Ecto neural progenitor cell (in vitro differentiated cells): ENCODE results near the gene FSIP1.

Experiments used
- DNase-seq: peaks from one replicate; pipeline ENCODE4 v3.0.0-alpha.2; 2018; ENCODE audit warnings: low spot score

The FSIP1 gene

DNA sequence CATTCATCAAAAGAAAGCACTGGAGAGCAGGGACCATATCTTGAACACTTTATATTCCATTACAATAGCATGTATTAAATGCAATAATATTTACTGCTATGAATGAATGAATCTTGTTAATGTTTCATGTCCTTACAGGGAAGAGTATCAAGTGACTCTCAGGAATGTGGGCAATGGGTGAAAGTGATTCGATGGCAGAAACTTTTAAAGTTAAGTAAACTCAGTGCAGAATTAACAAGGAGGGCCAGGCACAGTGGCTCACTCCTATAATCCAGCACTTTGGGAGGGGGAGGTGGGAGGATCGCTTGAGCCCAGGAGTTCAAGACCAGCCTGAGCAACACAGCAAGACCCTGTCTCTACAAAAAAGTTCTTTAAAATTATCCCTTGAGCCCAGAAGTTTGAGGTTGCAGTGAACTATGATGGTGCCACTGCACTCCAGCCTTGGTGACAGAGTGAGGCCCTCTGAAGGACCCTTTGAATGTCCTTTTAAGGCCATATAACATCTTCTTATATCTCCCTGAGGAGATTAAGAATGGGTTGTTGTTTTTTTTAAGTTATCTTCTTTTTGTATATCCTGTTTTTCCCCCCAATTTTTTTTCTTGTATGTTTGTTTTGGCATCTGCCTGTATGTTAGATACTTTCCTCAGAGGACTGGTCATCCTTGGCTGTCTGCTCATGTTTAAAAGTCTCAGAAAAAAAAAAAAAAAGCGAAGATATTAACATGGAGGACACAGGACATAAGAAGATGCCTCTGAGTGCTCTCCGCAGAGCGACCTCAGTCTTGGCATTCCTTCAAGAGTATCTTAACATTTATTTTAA is 9.6 kb upstream of the FSIP1 start:
- DNase-seq: no peak

DNA sequence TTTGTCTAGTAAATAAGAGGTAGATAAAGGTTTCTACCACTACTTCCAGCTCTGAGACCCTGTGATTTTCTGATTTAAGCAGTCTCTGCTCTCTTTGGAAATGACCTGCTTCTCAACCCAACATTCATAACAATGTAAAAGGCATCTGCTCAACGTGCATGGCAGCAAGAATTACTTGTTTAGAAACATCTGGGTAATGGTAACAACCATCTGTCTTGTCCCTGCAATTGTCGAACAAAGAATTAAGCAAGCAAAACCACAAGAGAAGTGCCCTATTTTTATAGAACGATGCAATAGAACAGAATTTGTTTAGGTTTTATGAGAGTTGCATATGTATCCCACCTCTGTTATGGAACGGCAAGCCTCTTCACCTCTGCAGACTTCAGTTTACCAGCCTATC is 7.1 kb upstream of the FSIP1 start:
- DNase-seq: no peak

DNA sequence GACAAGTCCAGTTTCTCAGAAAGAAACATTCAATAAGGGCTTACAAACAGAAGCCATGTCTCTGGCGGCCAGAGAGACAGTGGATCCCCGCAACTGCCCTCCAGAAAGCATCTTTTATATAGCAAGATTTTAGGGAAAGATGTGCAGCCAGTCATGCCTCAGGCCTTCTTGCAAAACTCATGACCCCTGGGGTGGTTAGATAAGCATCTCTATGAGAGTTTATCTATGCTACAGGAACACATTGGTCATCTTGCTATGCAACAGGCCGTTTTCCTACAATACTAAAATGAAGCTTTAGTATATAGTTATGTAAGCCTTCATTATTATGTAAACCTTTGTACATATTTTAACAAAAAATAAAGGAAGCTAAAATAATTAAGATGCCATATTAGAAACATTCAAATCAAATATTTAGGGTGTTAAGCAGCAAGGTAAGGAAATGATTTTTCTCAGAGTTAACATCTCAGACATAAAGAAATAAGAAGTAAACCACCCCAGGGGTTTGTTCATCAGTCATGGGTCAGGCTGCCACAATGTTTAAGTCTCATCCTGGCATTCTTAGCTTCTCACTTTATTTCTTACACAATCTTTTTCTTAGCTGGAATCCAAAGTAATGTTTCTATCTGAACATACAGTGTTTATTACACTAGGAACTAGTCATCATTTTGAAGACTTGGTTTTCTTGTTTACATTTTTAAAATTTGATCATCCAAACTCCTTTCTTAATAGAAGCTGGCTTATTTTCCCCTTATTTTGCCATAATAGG is 6.3 kb upstream of the FSIP1 start:
- no peak for DNase-seq

DNA sequence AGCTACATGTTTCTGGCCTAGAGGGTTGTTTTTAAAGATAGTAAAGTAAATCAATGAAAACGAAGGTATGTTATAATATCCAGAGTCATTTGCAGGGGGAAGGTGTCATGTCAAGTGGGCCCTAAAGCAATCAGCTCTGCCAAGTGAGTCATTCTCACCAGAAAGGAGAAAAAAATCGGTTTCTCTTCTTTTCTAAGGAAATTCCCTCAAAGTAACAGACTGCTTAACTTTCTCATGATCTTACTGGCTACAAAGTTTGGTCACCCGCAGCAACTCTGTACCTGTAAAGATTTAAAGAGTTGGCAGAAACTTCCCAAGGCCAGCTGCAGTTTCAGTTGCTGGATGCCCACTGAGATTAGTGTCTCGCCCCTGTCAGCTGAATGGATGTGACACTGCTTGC is 5.5 kb upstream of the FSIP1 start:
- DNase-seq: no peak

DNA sequence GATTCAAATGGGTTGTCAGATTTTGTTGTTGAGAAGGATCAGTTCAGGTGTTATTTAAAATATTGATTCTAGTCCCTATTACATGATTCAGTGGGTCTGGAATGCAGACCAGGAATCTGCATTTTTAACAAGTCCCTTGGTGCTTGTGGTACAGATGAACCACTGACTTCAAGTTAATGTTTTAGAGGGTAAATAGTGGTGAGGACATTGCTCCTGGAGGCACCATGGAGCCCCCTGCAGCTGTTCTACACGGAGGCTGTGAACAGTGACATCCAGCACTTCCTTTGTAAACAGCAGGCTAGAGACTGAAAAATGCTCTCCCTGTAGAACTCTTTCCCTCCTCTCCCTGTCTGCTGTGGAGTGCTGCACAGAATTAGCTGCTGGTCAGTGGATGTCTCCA is 4.8 kb upstream of the FSIP1 start:
- no peak for DNase-seq

DNA sequence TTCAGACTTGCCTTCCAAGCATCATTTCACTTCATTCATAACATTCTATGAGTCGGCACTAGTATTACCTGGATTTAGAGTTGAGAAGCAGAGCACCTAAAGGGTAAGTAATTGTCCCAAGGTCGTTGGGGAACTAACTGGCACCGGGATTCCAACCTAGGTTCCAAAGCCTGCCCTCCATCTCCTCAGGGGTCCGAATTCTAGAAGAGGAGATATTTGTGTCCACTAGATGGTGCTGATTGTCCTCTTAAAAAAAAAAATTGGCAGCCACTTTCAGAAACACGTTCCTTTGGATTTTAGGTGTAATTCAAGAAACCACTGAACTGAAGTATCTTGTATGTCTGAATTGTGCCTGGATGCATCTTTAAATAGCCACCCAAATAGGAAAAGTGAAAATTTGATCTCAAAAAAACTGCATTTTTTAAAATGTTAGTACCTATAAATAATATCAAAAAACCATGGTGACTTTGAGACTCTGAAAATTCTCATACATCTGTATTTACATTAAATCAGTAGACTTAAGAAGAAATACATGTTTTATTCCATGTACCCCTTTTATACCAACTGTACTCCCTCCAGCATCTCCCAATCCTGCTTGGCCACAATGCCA is 3.9 kb upstream of the FSIP1 start:
- DNase-seq: no peak

DNA sequence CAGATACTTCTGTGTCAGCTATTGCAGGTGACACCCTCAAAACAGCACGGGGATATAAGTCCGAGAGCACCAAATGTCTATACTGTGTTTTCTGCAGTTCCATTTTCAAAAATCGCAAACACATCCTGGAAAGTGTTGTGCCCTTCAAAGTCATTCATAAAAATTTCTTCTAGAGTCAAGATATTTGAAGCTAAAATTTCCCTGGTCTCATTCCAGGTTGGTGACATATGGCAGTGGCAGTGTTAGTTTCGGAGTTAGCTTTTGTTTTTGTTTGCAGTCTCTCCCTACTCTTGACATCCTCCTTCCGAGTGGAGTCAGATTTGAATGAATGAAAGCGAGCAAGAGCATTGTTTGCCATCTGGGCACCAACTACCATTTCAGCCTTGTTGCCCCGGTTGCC is 3.2 kb upstream of the FSIP1 start:
- no peak for DNase-seq

DNA sequence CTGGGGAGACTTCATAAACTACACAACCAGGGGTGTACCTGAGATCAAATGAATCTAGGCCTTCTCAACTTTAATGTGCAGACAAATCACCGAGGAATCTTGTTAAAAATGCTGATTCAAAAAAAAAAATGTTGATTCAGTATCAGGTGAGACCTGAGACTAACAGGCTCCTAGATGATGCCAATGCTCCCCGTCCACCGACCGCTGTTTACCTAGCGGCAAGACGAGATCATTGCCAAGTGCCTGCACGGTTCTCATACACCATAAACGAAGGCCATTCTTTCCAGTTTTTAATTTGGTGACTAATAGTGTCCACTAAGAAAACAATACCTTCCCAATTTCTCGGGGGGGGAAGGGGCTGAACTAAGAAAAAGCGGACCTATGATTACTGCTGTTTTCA is 2.5 kb upstream of the FSIP1 start:
- no peak for DNase-seq

DNA sequence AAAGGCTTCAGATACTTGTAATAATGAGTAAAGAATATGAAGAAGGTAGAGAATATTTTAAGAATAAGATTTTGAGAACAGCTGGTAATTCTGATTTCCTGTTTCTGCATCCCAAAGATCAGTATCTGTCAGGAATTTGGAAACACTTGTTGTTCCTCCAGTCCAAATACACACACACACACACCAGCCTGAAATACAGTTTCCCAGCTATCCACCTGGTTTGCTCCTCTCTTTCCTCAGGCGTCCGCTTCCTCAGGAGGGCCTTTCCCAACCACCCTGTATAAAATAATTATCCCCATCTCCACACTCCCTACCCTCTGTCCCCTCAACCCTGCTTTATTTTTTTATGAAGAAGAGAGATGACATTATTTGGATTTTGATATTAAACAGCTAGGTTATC is 2.0 kb upstream of the FSIP1 start:
- DNase-seq: no peak

DNA sequence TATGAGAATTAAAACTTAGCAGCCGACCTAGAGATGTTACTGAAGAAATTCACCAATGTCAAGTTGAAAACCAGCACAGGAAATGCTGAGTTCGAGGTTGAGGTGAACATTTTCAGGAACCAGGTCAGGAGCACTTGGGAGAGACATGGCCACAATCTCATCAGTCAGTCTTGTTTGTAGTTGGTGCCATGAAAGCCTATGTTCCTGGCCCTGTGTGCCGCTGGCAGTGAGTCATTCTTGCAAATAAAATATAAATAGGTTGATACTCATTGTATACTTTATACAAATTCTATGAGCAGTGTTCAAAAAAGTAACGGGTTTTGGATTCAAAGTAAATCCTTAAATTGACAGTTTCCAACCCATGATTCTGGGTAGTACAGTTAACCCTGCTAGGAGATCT is 1.5 kb upstream of the FSIP1 start:
- no peak for DNase-seq

DNA sequence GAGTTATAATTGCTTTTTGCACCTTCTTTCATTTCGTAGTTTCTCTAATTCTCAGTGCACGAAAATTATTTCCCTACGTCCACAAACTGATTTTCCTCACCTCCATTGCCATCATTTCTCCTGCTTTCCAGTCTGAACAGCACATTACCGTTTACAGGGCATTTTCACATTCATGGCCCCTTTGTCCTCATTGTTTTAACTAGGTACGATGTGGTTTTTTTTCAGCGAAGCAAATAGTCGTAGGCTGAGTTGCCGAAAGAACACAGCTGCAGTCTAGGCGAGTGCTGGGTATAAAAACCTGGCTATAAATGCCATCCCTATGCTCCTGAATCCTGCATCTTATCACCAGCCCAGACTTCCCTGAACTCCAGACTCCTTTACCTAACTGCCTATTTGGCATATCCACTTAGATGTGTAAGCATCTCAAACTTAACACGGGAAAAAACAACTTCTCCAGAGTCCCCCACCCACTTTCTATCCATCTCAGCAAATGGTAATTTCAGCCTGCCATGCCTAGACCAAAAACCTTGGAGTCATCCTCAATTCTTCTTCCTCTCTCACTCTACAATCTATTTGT is 691 bp upstream of the FSIP1 start:
- DNase-seq: no peak

DNA sequence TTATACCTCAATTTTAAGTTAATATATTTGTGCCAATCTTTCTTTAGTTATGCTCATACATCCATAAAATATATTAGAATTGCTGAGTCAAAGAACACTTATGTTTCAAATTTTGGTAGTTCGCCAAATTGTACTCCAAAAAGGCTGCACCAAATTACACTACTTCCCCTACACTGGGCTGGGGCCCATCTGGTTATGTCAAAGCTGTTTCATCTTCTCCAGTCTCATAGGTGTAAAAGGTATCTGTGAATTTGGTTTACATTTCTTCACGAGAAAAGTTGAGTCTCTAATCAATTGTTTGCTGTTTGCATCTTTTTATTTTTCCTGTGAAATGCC is 706 bp downstream of the FSIP1 start:
- DNase-seq: no peak

DNA sequence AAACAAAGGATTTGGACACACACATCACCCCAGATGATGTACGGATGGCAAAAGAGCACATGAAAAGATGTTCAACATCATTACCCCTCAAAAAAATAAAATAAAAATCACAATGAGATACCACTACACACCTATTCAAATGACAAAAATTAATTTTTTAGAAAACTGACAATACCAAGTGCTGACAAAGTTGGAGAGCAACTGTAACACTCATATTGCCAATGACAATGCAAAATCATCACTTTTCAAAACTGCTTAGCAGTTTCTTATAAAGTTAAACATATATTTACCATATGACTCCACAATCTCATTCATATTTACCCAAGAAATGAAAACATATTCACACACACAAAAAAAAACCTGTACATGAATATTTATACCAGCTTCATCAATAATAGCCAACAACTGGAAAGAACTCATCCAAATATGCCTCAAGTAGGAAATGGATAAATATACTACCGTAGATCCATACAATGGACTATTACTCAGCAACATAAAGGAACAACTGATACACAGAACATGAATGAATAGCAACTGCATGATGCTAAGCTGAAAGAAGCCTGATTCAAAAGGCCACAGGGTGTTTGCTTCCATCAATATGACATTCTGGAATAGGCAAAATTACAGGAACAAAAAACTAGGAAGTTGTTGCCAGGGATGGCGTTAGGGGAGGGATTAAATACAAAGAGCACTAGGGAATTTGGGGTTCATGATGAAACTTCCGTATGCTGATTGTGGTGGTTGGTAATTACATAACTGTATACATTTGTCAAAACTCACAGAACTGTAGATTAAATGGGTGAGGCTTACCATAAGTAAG is 1.3 kb downstream of the FSIP1 start:
- DNase-seq: no peak

DNA sequence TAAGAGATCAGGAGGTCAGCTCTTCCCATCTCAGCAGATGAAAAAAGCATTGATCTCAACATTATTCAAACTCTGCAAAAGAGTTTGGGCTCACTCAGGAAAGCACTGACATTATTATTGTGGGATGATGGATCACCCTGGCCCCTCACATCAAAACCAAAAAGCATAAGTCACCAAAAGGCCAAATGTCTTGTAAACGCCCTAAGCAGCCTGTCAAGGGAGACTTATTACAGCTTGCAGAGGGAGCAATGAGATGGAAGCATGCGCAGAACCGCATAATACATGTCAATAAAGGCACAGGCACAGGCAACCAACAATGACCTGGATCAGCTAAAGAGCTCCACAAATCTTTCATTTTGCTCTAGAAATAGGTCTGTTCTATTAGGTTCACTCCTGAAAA is 4.6 kb downstream of the FSIP1 start:
- DNase-seq: no peak

DNA sequence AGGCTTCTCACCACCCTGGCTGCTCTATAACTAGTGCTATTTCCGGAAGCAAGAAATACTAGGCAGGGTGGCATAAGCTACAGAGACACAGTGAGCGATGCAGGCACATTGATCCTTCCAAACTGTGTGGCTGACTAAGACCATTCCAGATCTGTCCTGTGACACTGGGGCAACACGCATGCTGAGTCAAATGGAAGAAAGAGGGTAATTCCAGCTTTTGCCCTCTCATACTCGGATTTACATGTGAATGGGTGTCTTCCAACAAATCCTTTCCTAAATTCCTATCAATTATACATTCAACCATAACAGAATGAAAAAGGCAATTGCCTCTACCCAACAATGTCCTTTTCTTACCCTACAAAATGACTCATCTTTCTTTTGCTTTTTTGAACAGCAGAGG is 5.1 kb downstream of the FSIP1 start:
- DNase-seq: no peak

DNA sequence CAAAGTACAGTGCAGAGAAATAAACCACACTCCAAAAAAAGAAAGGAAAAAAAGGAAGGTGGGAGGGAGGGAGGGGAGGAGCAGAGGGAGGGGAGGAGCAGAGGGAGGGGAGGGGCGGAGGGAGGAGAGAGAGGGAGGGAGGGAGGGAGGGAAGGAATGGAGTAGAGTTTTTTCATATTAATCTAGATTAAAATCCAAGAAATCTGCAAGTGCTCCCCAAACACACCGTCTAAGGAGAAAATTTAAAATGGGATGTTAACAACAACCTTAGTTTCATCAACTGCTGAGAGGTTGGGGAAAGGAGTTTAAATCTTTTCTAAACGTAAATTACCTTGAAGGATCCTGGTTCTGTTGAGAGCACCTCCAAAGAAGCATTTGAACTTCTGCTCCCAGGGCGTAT is 6.6 kb downstream of the FSIP1 start:
- DNase-seq: no peak

DNA sequence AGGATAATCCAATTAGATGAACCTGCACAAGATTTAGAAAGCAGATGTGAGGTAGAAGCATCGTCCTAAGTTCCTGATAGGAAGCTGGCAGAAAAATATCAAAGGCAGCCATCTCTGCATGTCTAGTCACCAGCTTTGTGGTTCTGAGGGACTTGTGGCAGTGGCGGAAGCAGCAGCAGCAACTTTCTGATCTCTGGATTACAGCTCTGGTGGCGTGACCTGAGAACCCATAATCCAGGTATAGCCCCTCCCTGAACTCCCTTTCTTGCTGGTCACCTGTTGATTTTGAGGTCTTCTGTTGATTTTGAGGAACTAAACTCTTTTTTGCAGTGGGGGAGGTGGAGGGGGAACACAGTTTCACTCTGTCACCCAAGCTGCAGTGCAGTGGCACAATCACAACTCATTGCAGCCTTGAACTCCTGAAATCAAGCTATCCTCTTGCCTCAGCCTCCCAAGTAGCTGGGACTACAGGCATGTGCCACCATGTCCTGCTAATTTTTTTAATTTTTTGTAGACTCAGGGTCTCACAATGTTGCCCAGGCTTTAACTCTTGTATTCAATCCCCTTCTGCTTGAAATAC is 7.9 kb downstream of the FSIP1 start:
- no peak for DNase-seq

DNA sequence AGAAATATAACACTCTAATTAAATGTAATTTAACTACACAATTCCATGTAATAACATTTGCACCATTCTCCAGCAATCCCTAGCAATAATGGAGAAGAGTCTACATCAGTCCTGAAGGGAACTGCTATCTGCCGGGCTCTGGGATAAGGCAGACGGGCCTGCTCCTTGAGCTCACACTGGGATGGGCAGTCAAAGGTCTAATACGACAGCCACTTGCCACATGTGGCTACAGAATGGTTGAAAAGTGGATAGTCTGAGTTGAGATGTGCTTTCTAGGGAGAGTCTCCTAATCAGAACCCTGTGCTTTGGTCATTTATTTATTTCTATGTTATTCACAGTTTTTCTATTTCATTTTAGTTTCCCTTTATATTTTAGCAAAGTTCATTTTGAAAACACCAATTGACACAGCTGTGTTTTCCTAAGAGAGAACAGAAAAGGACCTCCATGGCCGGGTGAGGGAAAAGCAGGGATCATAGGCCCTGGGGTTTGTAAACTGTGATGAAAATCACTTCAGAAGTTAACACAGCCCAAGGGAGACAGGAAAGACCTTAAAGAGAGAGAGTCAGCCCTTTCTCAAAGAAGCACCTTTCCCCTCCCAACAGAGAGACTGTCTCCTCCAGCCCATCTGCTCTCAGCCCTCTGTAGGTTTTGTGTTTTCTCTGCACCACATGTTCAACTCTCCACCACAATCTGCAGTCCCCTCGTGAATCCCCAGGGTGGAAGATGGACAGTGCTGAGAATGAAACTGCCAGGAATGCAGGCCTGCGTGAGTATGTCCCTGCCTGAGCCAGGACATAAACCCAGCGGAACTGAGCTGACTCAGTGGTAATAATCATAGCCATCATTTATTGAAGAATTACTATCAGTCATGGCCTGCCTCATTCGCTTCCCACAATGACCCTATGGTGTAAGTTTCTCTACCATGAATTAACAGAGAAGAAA is 11.6 kb downstream of the FSIP1 start:
- no peak for DNase-seq

DNA sequence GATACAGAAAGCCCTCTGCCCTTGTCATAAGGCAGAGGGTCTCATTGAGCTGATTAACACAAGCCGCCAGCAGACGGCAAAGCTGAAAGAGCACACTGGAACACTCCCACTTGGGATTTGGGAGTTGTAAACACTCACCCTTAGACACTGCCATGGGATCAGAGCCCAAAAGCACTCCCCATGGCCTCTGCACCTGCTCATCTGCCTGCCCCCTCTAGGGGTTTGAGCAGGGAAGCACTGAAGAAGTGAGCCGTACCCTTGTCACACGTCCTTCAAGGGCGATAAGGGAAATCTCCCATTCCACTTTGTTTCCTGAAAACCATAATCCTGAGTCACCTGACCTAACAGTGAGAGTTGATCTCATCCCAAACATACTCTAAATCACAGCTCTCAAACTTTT is 14.7 kb downstream of the FSIP1 start:
- no peak for DNase-seq

DNA sequence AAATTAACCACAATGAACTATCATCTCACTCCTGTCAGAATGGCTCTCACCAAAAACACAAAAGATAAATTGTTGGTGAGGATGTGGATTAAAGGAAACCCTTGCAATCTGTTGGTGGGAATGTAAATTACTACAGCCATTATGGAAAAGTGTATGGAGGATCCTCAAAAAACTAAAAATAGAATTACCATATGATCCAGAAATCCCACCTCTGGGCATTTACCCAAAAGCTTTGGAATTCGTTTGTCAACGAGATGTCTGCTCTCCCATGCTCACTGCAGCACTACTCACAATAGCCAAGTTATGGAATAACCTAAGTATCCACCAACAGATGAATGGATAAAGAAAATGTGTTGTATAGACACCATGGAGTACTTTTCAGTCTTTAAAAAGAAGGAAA is 21.6 kb downstream of the FSIP1 start:
- DNase-seq: no peak
